Spleen (tissue), 11 donors: ENCODE measurements around the gene VPS8. TPM values are rescaled to one million over a fixed set of nuclear protein-coding genes. Genes with fewer than 3 reads are reported as not detected.
"Not testable (repeated sequence)": the region's sequence is repeated elsewhere in the genome, so short reads cannot be mapped to it uniquely, and the experiment has no call there.

Experiments used
- DNase-seq: peaks from one replicate; pipeline ENCODE4 v3.0.0-alpha.2; 2020
- H3K27ac ChIP-seq, 8 donors: fragments of 200-600 bp; sonication (generic) in 7 of 8; 1 replicate in 4 of 8; 2 replicates in 4 of 8; pipeline versions ENCODE4 v1.5.0 to v1.8.0; 2016 to 2021; ENCODE audit warnings: inconsistent platforms in 4 of 8, mild to moderate bottlenecking in 4 of 8, moderate library complexity in 1 of 8
- H3K27me3 ChIP-seq, 7 donors: fragments of 200-600 bp; sonication (generic) in 6 of 7; replicated peaks in 1 of 7; 1 replicate in 4 of 7; 2 replicates in 3 of 7; pipeline versions ENCODE4 v1.5.0 to v1.8.0; 2016 to 2021; ENCODE audit warnings: inconsistent platforms in 3 of 7, mild to moderate bottlenecking in 1 of 7
- H3K36me3 ChIP-seq, 6 donors: fragments of 200-600 bp; sonication (generic) in 5 of 6; 1 replicate in 4 of 6; 2 replicates in 2 of 6; pipeline versions ENCODE4 v1.5.0 to v1.8.0; 2016 to 2021; ENCODE audit warnings: inconsistent platforms in 2 of 6
- H3K4me1 ChIP-seq, 6 donors: fragments of 200-600 bp; sonication (generic) in 5 of 6; 1 replicate in 3 of 6; 2 replicates in 3 of 6; pipeline versions ENCODE4 v1.5.0 to v1.8.0; 2016 to 2021; ENCODE audit warnings: inconsistent platforms in 3 of 6
- H3K4me3 ChIP-seq, 8 donors: fragments of 200-600 bp; sonication (generic) in 7 of 8; 1 replicate in 4 of 8; 2 replicates in 4 of 8; pipeline versions ENCODE4 v1.5.0 to v1.8.0; 2016 to 2021; ENCODE audit warnings: inconsistent platforms in 4 of 8, mild to moderate bottlenecking in 4 of 8, moderate library complexity in 2 of 8
- H3K9me3 ChIP-seq, 8 donors: fragments of 200-600 bp; sonication (generic) in 7 of 8; 1 replicate in 4 of 8; 2 replicates in 4 of 8; pipeline versions ENCODE4 v1.5.0 to v1.8.0; 2016 to 2021; ENCODE audit warnings: inconsistent platforms in 4 of 8
- POLR2A ChIP-seq, 3 donors: fragments of 450-650 bp; IDR thresholded peaks; one replicate each; pipeline ENCODE4 v1.5.1; 2017; ENCODE audit warnings: antibody characterized with exemption in 3 of 3, mild to moderate bottlenecking in 1 of 3
- POLR2AphosphoS5 ChIP-seq, 3 donors: sonication (generic); formaldehyde crosslinking; IDR thresholded peaks; one replicate each; pipeline ENCODE4 v1.5.1; 2017; ENCODE audit warnings: antibody characterized with exemption in 3 of 3
- WGBS, 5 donors: extraction: QIAGEN DNeasy Blood & Tissue Kit in 3 of 5; methylation state at CpG; one replicate each; pipeline versions ENCODE4 v1.1.5 to v1.1.7; 2013 to 2018; 5-methylcytosine and 5-hydroxymethylcytosine counted together
- intact Hi-C: fragments of 100-400 bp; cut with DNase I; formaldehyde crosslinking; loops from one replicate; pipeline ENCODE4 v1.15.0; 2023; ENCODE audit warnings: low total_unique reads
- polyA plus RNA-seq, 3 donors: library from polyadenylated mRNA; stranded (reverse); fragments of 200-250 nt; gene quantifications; one replicate each; pipeline ENCODE4 v1.2.1, GENCODE V29; 2013
- total RNA-seq, 7 donors: library from RNA; depleted of rRNA in 3 of 7; stranded (reverse); fragments of >200 nt in 3 of 7; fragmentation: NEBNext Ultra II Directional in 4 of 7; extraction: Animal tissue kit (Norgen Biotek cat#: 25700) in 4 of 7; gene quantifications; one replicate each; pipeline versions ENCODE4 v1.1.0 to v1.2.1, GENCODE V29; 2016 to 2021
- TF ChIP-seq, protein P1 (sequence below), 11 experiments: fragments of 200-600 bp in 7 of 11; fragments of 450-650 bp in 4 of 11; sonication (generic) in 4 of 11; IDR thresholded peaks in 8 of 11; conservative IDR thresholded peaks in 3 of 11; 1 replicate in 7 of 11; 2 replicates in 4 of 11; pipeline versions ENCODE4 v1.4.0 to v1.8.0; 2016 to 2021; ENCODE audit warnings: antibody characterized with exemption in 11 of 11, inconsistent platforms in 4 of 11, mild to moderate bottlenecking in 1 of 11
- donor health status: healthy with polysubstance abuse.
- donor health status: DM: no; HTN: no; CAD: no; lungs with moderate emphysema.
- donor health status: DM: no; HTN: no; CAD: no.
- donor health status: Bipolar disorder and iron deficiency.
- donor health status: healthy.
- donor health status: DM: no; HTN: no; CAD: no.
- donor health status: DM: yes; HTN: yes; CAD: no.

VPS8 gene
- total and polyA plus RNA-seq, 10 donors: 9.1 to 169 (median 97.5) TPM

DNA sequence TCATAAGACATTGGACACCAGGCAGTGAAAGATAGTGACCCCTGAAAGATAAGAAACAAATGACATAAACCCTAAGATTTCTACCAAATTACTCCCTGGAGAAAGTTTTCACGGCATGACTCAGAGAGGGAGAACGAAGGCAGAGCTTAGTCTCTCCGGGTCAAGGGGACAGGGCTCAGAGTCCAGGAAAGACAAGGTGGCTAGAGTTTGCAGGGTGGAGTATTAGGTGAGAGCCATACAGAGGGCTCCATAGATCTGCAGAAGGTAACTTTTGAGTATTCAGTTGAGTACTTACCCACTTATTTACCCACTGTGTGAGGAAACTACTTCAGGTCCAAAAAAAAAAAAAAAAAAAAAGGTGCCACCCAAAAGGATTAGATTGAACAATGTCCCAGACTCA lies 197.7 kb downstream of the VPS8 start:
- 96 to 99% (median 98%) methylated on average over 3 of the region's 3 CpGs for WGBS, 5 donors

DNA sequence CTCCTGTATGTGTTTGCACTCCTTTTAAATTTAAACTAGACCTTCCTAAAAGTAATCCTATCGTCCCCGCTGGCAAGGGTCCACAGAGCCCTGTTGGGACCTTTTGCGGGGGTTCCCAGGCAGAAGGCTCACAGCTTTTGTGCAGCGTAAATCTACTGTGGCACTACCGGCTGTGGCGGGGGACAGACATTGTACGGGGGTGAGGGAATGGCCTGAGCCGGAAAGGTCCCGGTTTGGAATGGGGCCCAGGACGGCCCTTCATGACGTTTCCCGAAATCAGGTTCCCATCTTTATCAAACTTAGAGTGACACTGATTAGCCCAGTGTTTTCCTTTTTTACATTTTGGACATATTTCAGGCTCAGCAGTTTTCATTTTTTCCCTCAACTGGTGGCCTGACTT lies 205.6 kb downstream of the VPS8 start:
- H3K4me3 ChIP-seq, H3K4me1 ChIP-seq, intact Hi-C loops, H3K27me3 ChIP-seq: not testable (repeated sequence)
- TF ChIP-seq POLR2AphosphoS5 (IDR thresholded peaks at IDR 0.05): peak in 1 of 3 donors; percentile 26
- 63 to 88% (median 79%) methylated on average over 12 of the region's 12 CpGs for WGBS, 5 donors
- Histone ChIP-seq H3K36me3 (peaks cover 0 to 73% (median 10%) of the 10 kb centered on the region in 6 donors), H3K9me3 (peaks cover 0 to 21% (median 15%) of the 10 kb centered on the region in 8 donors), H3K27ac (peak overlapping the region in 6 of 8 donors; percentile 42 to 71 (median 65))
- peak; percentile 70 for DNase-seq

More for the DNA sequence above, 197.7 kb downstream of the VPS8 start:
- no peak overlapping the region for H3K4me3 ChIP-seq
- no peak for DNase-seq
- H3K27ac ChIP-seq: no peak overlapping the region
- intact Hi-C loops: no loop called here
- H3K27me3 ChIP-seq: no peaks in the 10 kb centered on the region
- H3K4me1 ChIP-seq: no peaks in the 10 kb centered on the region
- TF ChIP-seq, protein P1, sequence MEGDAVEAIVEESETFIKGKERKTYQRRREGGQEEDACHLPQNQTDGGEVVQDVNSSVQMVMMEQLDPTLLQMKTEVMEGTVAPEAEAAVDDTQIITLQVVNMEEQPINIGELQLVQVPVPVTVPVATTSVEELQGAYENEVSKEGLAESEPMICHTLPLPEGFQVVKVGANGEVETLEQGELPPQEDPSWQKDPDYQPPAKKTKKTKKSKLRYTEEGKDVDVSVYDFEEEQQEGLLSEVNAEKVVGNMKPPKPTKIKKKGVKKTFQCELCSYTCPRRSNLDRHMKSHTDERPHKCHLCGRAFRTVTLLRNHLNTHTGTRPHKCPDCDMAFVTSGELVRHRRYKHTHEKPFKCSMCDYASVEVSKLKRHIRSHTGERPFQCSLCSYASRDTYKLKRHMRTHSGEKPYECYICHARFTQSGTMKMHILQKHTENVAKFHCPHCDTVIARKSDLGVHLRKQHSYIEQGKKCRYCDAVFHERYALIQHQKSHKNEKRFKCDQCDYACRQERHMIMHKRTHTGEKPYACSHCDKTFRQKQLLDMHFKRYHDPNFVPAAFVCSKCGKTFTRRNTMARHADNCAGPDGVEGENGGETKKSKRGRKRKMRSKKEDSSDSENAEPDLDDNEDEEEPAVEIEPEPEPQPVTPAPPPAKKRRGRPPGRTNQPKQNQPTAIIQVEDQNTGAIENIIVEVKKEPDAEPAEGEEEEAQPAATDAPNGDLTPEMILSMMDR (IDR thresholded peaks at IDR 0.05 in 8 of 11, conservative IDR thresholded peaks at IDR 0.05 in 3 of 11): no peak
- TF ChIP-seq POLR2AphosphoS5 (IDR thresholded peaks at IDR 0.05) (no peak), POLR2A (IDR thresholded peaks at IDR 0.05) (no peak)
- H3K9me3 ChIP-seq: peaks cover 0 to 31% (median 26%) of the 10 kb centered on the region in 8 donors
- peaks cover 0 to 80% (median 10%) of the 10 kb centered on the region in 6 donors for H3K36me3 ChIP-seq

DNA sequence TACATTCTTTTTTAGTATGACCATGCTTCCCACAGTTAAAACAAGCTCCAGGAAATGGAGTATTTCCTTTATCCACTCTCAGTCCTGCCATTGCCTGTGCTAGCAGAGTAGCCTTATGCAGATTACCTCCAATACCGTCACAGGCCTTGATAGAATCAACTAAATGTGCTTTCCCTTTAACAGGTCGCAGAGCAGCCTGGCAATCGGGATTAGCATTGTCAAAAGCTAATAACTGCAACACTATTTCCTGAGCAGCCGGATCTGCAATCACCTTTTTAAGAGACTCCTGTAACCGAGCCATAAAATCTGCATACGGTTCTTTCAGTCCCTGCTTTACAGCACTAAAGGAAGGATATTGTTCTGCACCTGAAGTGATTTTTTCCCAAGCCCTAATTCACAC lies 206.0 kb downstream of the VPS8 start:
- DNase-seq, intact Hi-C loops, H3K4me1 ChIP-seq, H3K27me3 ChIP-seq: not testable (repeated sequence)
- peaks cover 0 to 70% (median 10%) of the 10 kb centered on the region in 6 donors for H3K36me3 ChIP-seq
- H3K9me3 ChIP-seq: peaks cover 0 to 21% (median 15%) of the 10 kb centered on the region in 8 donors
- peak overlapping the region in 6 of 8 donors; percentile 42 to 71 (median 65) for H3K27ac ChIP-seq
- H3K4me3 ChIP-seq: peak overlapping the region in 1 of 8 donors; percentile 4
- 64 to 92% (median 76%) methylated on average over 6 of the region's 6 CpGs for WGBS, 5 donors

DNA sequence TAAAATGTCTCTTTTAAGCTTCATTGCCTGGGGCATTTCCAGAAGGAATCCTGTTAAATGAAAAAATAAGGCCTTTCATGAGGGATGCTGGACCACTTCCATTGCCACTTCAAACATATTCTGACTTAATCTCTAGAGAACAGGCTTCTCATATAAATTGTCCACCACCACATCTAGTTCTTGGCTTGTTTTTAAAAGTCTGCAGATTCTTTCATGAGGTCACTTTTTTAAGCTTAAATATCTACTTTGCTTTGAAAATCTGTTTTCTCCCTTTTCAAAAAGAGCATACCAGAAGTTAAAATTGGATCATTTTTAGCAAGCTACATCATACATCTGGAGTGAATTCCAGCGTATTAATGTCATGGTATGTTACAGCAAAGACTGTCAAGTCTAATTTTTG lies 209.3 kb downstream of the VPS8 start:
- Histone ChIP-seq H3K36me3 (peaks cover 0 to 72% (median 10%) of the 10 kb centered on the region in 6 donors), H3K4me3 (no peak overlapping the region), H3K4me1 (no peaks in the 10 kb centered on the region), H3K27ac (no peak overlapping the region), H3K27me3 (no peaks in the 10 kb centered on the region), H3K9me3 (peaks cover 0 to 21% (median 15%) of the 10 kb centered on the region in 8 donors)
- intact Hi-C loops: no loop called here
- WGBS, 5 donors: 83 to 92% (median 90%) methylated on average over 1 of the region's 1 CpG
- DNase-seq: no peak
- no peak for TF ChIP-seq POLR2A (IDR thresholded peaks at IDR 0.05)
- no peak for TF ChIP-seq POLR2AphosphoS5 (IDR thresholded peaks at IDR 0.05)
- TF ChIP-seq, protein P1 (IDR thresholded peaks at IDR 0.05 in 8 of 11, conservative IDR thresholded peaks at IDR 0.05 in 3 of 11): no peak

DNA sequence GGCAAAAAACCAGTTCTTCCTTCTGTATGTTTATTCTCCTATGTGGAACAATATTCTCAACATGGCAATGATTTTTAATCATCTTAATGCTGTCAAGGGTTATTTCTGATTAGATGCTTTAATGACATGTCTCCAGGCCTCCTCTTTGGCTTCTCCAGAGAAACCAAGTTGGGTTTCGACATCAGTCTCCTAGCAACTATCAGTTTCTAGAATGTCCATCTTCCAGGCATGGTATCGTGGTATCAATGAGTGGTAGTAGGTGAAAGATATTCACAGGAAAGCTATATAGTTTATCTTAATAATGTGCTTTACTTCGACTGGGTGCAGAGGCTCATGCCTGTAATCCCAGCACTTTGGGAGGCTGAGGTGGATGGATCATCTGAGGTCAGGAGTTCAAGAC lies 212.4 kb downstream of the VPS8 start:
- DNase-seq: no peak
- intact Hi-C loops: no loop called here
- Histone ChIP-seq H3K36me3 (peaks cover 0 to 73% (median 20%) of the 10 kb centered on the region in 6 donors), H3K27ac (no peak overlapping the region), H3K4me1 (no peaks in the 10 kb centered on the region), H3K4me3 (no peak overlapping the region), H3K27me3 (no peaks in the 10 kb centered on the region), H3K9me3 (peaks cover 0 to 6% (median 2%) of the 10 kb centered on the region in 8 donors)
- 87 to 92% (median 91%) methylated on average over 3 of the region's 3 CpGs for WGBS, 5 donors
- no peak for TF ChIP-seq POLR2A (IDR thresholded peaks at IDR 0.05)
- TF ChIP-seq, protein P1 (IDR thresholded peaks at IDR 0.05 in 8 of 11, conservative IDR thresholded peaks at IDR 0.05 in 3 of 11): no peak
- TF ChIP-seq POLR2AphosphoS5 (IDR thresholded peaks at IDR 0.05): no peak
